ENCODE measurements around the gene RPLP1.

RPLP1 gene

GRCh38 chr15:69472046-69472445 lies 19.4 kb downstream of the RPLP1 start:
- no peak for DNase-seq

GRCh38 chr15:69472562-69472961 lies 19.9 kb downstream of the RPLP1 start:
- no peak for DNase-seq

GRCh38 chr15:69474291-69474690 lies 21.7 kb downstream of the RPLP1 start:
- no peak for DNase-seq

- no peak for DNase-seq
Observed at GRCh38 chr15:69474846-69475455, 22.3 kb downstream of the RPLP1 start.

- peak; percentile 74 for DNase-seq
Observed at GRCh38 chr15:69475769-69476358, 23.2 kb downstream of the RPLP1 start.

GRCh38 chr15:69476704-69477473 lies 24.3 kb downstream of the RPLP1 start:
- no peak for DNase-seq

GRCh38 chr15:69478259-69478781 lies 25.7 kb downstream of the RPLP1 start:
- DNase-seq = peak; percentile 58

GRCh38 chr15:69479081-69479480 lies 26.5 kb downstream of the RPLP1 start:
- DNase-seq = no peak

- no peak for DNase-seq
Observed at GRCh38 chr15:69479971-69480370, 27.4 kb downstream of the RPLP1 start.

GRCh38 chr15:69480932-69481331 lies 28.3 kb downstream of the RPLP1 start:
- no peak for DNase-seq

GRCh38 chr15:69482686-69483256 lies 30.2 kb downstream of the RPLP1 start:
- no peak for DNase-seq

GRCh38 chr15:69484837-69485236 lies 32.2 kb downstream of the RPLP1 start:
- no peak for DNase-seq

GRCh38 chr15:69486481-69487110 lies 34.0 kb downstream of the RPLP1 start:
- DNase-seq = no peak

- DNase-seq = no peak
Observed at GRCh38 chr15:69489073-69489571, 36.5 kb downstream of the RPLP1 start.

GRCh38 chr15:69490356-69491037 lies 37.9 kb downstream of the RPLP1 start:
- DNase-seq = no peak

- no peak for DNase-seq
Observed at GRCh38 chr15:69491038-69491505, 38.5 kb downstream of the RPLP1 start.

GRCh38 chr15:69493406-69493805 lies 40.8 kb downstream of the RPLP1 start:
- no peak for DNase-seq

- no peak for DNase-seq
Observed at GRCh38 chr15:69496001-69496400, 43.4 kb downstream of the RPLP1 start.

- no peak for DNase-seq
Observed at GRCh38 chr15:69497076-69497475, 44.5 kb downstream of the RPLP1 start.

GRCh38 chr15:69497667-69498066 lies 45.0 kb downstream of the RPLP1 start:
- DNase-seq = no peak

GRCh38 chr15:69498282-69498681 lies 45.7 kb downstream of the RPLP1 start:
- DNase-seq = no peak

GRCh38 chr15:69498987-69499386 lies 46.4 kb downstream of the RPLP1 start:
- DNase-seq = no peak

Measured in activated naive CD4-positive, alpha-beta T cell treated with anti-CD3 and anti-CD28 coated beads, Interleukin-2, amount 50 U/mL, for 16 hours (primary cell).